Panc1 (cell line): ENCODE data around the gene MCCC1. TPM values are rescaled to one million over a fixed set of nuclear protein-coding genes. Genes with fewer than 3 reads are reported as not detected.

ENCODE experiments used
- ATAC-seq: fragments of 200-7000 bp; cut with Tn5 transposase; 2 replicates; pipeline ENCODE4 v1.9.1; 2020; ENCODE audit warnings: mild to moderate bottlenecking, moderate library complexity
- BruUV-seq: library from RNA; stranded (reverse); fragments of 400-500 nt; replicated peaks from 2 replicates; lab custom pipeline; 2021; lab: Mats Ljungman, UMichigan
- CTCF ChIA-PET: fragments of 300-600 bp; sonication (Branson Sonifier 250); formaldehyde crosslinking; loops from one replicate; lab custom pipeline; 2022; ENCODE audit warnings: antibody characterized with exemption; lab: Charles Lee
- POLR2A ChIA-PET: fragments of 300-600 bp; sonication (Branson Sonifier 250); formaldehyde crosslinking; loops from one replicate; lab custom pipeline; 2022; ENCODE audit warnings: antibody characterized with exemption; lab: Charles Lee
- DNase-seq: peaks from one replicate; pipeline ENCODE4 v3.0.0-alpha.2; 2010; ENCODE audit warnings: low read depth, low spot score
- H3K27ac ChIP-seq: 2 replicates; pipeline ENCODE4 v1.5.1; 2011; ENCODE audit warnings: mild to moderate bottlenecking, low read length, inconsistent platforms
- H3K27me3 ChIP-seq: fragments of 200-500 bp; sonication (Bioruptor generic); 2 replicates; pipeline ENCODE4 v1.6.0; 2014; ENCODE audit warnings: low read length, inconsistent platforms; ENCODE audit not compliant: control insufficient read depth, insufficient read depth
- H3K36me3 ChIP-seq: fragments of 200-500 bp; sonication (Bioruptor generic); 2 replicates; pipeline ENCODE4 v1.5.1; 2014; ENCODE audit warnings: inconsistent platforms, mild to moderate bottlenecking, low read length, moderate library complexity; ENCODE audit not compliant: control insufficient read depth, insufficient read depth
- H3K4me1 ChIP-seq: 2 replicates; pipeline ENCODE4 v1.5.1; 2011; ENCODE audit warnings: inconsistent platforms, mild to moderate bottlenecking, low read length, moderate library complexity; ENCODE audit not compliant: control insufficient read depth, insufficient read depth
- H3K4me3 ChIP-seq, 2 experiments: 2 replicates each; pipeline ENCODE4 v1.5.1; 2011 to 2012; ENCODE audit warnings: low read depth in 2 of 2, low read length in 2 of 2, mild to moderate bottlenecking in 2 of 2, inconsistent platforms in 1 of 2, moderate library complexity in 1 of 2
- H3K9me3 ChIP-seq: fragments of 200-500 bp; sonication (Bioruptor generic); 2 replicates; pipeline ENCODE4 v1.5.1; 2014; ENCODE audit warnings: low read depth, mild to moderate bottlenecking, inconsistent platforms, low read length, moderate library complexity; ENCODE audit not compliant: control insufficient read depth, insufficient read depth
- POLR2AphosphoS5 ChIP-seq: IDR thresholded peaks from 2 replicates; pipeline ENCODE4 v1.6.1; 2012; ENCODE audit warnings: mild to moderate bottlenecking, low read depth, low read length, moderate library complexity
- REST ChIP-seq, 2 experiments: IDR thresholded peaks; 2 replicates each; pipeline ENCODE4 v1.6.1; 2011 to 2012; ENCODE audit warnings: low read depth in 2 of 2, control low read depth in 1 of 2, low read length in 1 of 2, mild to moderate bottlenecking in 1 of 2, moderate library complexity in 1 of 2; ENCODE audit not compliant: insufficient read depth in 1 of 2
- SIN3A ChIP-seq: IDR thresholded peaks from 2 replicates; pipeline ENCODE4 v1.6.1; 2012; ENCODE audit warnings: low read depth, mild to moderate bottlenecking, low read length, moderate library complexity, borderline replicate concordance; ENCODE audit not compliant: insufficient read depth
- TCF7L2 ChIP-seq: IDR thresholded peaks from 2 replicates; pipeline ENCODE4 v1.6.1; 2011; ENCODE audit warnings: mild to moderate bottlenecking, low read depth, low read length, inconsistent platforms
- in situ Hi-C: cut with HindIII; loops from 2 replicates; pipeline ENCODE4 v1.10.0; 2016; ENCODE audit warnings: low sequenced_read_pairs, low pct_unique_long_range_greater_than_20kb
- intact Hi-C: fragments of 100-400 bp; cut with micrococcal nuclease; formaldehyde crosslinking; loops from one replicate; pipeline ENCODE4 v1.10.0; 2022; ENCODE audit not compliant: unreplicated experiment
- total RNA-seq: library from RNA; stranded (reverse); gene quantifications from one replicate; pipeline ENCODE4 v1.2.1, GENCODE V29; 2021; ENCODE audit not compliant: unreplicated experiment
- TF ChIP-seq, protein P1 (sequence below): fragments of 450-650 bp; IDR thresholded peaks from 2 replicates; pipeline ENCODE4 v1.5.1; 2017; ENCODE audit warnings: mild to moderate bottlenecking

MCCC1 gene
- total RNA-seq, 1 experiment from 2014 or later = 24.2 TPM

DNA sequence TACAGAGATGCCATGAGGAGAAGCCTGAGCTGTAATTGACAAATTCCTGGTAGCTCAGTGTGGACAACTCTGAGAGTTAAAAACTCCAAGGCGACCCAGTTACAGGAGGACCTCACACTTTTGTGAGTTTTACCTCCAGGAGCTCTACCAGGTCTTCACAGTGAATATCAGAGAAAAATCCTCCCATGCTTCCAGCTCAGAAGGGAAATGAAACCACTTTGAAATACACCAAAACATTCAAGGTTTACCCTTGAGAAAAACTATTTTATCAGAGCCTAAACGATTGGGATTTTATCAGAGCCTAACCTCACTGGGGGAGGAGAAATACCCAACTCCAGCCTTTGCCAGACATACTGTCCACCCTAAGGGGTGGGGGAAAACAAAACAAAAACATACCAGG, 52.4 kb downstream of the MCCC1 start:
- in situ Hi-C loops = no loop called here
- ChIA-PET CTCF (no interaction called here), POLR2A (interaction anchor here (0.6 kb wide), 1 partner anchor 47 kb away, joined by 4 read pairs; no protein-coding TSS in a partner anchor)
- TF ChIP-seq SIN3A (no peak), TCF7L2 (no peak), POLR2AphosphoS5 (no peak), REST (IDR thresholded peaks at IDR 0.05; ENCODE audit: insufficient read depth in 1 of 2, low read depth in 2 of 2, low read length in 1 of 2) (no peak)
- TF ChIP-seq, protein P1, sequence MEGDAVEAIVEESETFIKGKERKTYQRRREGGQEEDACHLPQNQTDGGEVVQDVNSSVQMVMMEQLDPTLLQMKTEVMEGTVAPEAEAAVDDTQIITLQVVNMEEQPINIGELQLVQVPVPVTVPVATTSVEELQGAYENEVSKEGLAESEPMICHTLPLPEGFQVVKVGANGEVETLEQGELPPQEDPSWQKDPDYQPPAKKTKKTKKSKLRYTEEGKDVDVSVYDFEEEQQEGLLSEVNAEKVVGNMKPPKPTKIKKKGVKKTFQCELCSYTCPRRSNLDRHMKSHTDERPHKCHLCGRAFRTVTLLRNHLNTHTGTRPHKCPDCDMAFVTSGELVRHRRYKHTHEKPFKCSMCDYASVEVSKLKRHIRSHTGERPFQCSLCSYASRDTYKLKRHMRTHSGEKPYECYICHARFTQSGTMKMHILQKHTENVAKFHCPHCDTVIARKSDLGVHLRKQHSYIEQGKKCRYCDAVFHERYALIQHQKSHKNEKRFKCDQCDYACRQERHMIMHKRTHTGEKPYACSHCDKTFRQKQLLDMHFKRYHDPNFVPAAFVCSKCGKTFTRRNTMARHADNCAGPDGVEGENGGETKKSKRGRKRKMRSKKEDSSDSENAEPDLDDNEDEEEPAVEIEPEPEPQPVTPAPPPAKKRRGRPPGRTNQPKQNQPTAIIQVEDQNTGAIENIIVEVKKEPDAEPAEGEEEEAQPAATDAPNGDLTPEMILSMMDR = no peak
- ATAC-seq (no peak), DNase-seq (no peak)
- Histone ChIP-seq H3K36me3 (no peaks in the 10 kb centered on the region), H3K27me3 (no peaks in the 10 kb centered on the region), H3K27ac (no peak overlapping the region), H3K4me1 (no peaks in the 10 kb centered on the region), H3K4me3 (no peak overlapping the region), H3K9me3 (no peaks in the 10 kb centered on the region)
- intact Hi-C loops = no loop called here
- BruUV-seq = no TSS peak

- H3K4me1 ChIP-seq = no peaks in the 10 kb centered on the region
- TF ChIP-seq, protein P1 = no peak
- TF ChIP-seq POLR2AphosphoS5 (no peak), REST (IDR thresholded peaks at IDR 0.05; ENCODE audit: insufficient read depth in 1 of 2, low read depth in 2 of 2, low read length in 1 of 2) (no peak), SIN3A (no peak), TCF7L2 (no peak)
- intact Hi-C loops = no loop called here
- no peak for DNase-seq
- H3K36me3 ChIP-seq = peaks cover 2% of the 10 kb centered on the region; the same call in 1 of the 2 replicates
- ChIA-PET CTCF (no interaction called here), POLR2A (no interaction called here)
- no peak overlapping the region for H3K27ac ChIP-seq
- no TSS peak for BruUV-seq
- no peak for ATAC-seq
- no peaks in the 10 kb centered on the region for H3K9me3 ChIP-seq
- no peaks in the 10 kb centered on the region for H3K27me3 ChIP-seq
- no peak overlapping the region for H3K4me3 ChIP-seq
- in situ Hi-C loops = no loop called here
These were observed 54.6 kb downstream of the MCCC1 start for GRCh38 chr3:183044547-183045229.
